GM18951 (cell line): ENCODE results near the gene SLC45A1.

ENCODE experiments used
- POLR2A ChIP-seq: IDR thresholded peaks from 4 replicates; pipeline ENCODE4 v1.6.1; 2011; ENCODE audit warnings: mild to moderate bottlenecking; ENCODE audit not compliant: insufficient read length, insufficient read depth; ENCODE audit errors: extremely low read depth
- in situ Hi-C: fragments of 300-500 bp; cut with MboI; formaldehyde crosslinking; loops from one replicate; pipeline ENCODE4 v1.12.0; 2022; ENCODE audit warnings: low sequenced_read_pairs, mixed read lengths, inconsistent platforms; ENCODE audit not compliant: unreplicated experiment

Gene SLC45A1

GRCh38 chr1:8315573-8316475, 2.1 kb upstream of the SLC45A1 start:
- in situ Hi-C loops: loop anchor here (10.0 kb wide), 1 partner anchor 301 kb away; no protein-coding TSS in a partner anchor
- TF ChIP-seq POLR2A: no peak

- TF ChIP-seq POLR2A: no peak
- in situ Hi-C loops: loop anchor here (10.0 kb wide), 1 partner anchor 304 kb away; no protein-coding TSS in a partner anchor
Observed at GRCh38 chr1:8318436-8318835, 522 bp downstream of the SLC45A1 start.

GRCh38 chr1:8321612-8322011, 3.7 kb downstream of the SLC45A1 start:
- in situ Hi-C loops: no loop called here
- TF ChIP-seq POLR2A: no peak

GRCh38 chr1:8323706-8324105, 5.8 kb downstream of the SLC45A1 start:
- no peak for TF ChIP-seq POLR2A
- in situ Hi-C loops: no loop called here

GRCh38 chr1:8324176-8324810, 6.4 kb downstream of the SLC45A1 start:
- in situ Hi-C loops: no loop called here
- TF ChIP-seq POLR2A: no peak

GRCh38 chr1:8325771-8326170, 7.9 kb downstream of the SLC45A1 start:
- in situ Hi-C loops: no loop called here
- no peak for TF ChIP-seq POLR2A

- in situ Hi-C loops: no loop called here
- TF ChIP-seq POLR2A: no peak
Observed at GRCh38 chr1:8326265-8326664, 8.4 kb downstream of the SLC45A1 start.

- in situ Hi-C loops: no loop called here
- no peak for TF ChIP-seq POLR2A
Observed at GRCh38 chr1:8328271-8328670, 10.4 kb downstream of the SLC45A1 start.

- in situ Hi-C loops: no loop called here
- TF ChIP-seq POLR2A: no peak
Observed at GRCh38 chr1:8329439-8329838, 11.5 kb downstream of the SLC45A1 start.

- TF ChIP-seq POLR2A: no peak
- in situ Hi-C loops: no loop called here
Observed at GRCh38 chr1:8329858-8330257, 11.9 kb downstream of the SLC45A1 start.

GRCh38 chr1:8330271-8331125, 12.6 kb downstream of the SLC45A1 start:
- TF ChIP-seq POLR2A: no peak
- in situ Hi-C loops: no loop called here

GRCh38 chr1:8332806-8333205, 14.9 kb downstream of the SLC45A1 start:
- in situ Hi-C loops: no loop called here
- no peak for TF ChIP-seq POLR2A

- in situ Hi-C loops: no loop called here
- no peak for TF ChIP-seq POLR2A
Observed at GRCh38 chr1:8333246-8333987, 15.5 kb downstream of the SLC45A1 start.
